8988T (cell line): ENCODE results near the gene POMT1.
A peak's percentile ranks its signal among the peaks of the same experiment; 100 is the strongest.
"Not testable (repeated sequence)": the region's sequence is repeated elsewhere in the genome, so short reads cannot be mapped to it uniquely, and the experiment has no call there.

ENCODE experiments used
- DNase-seq: peaks from one replicate; pipeline ENCODE4 v3.0.0; 2011

Gene POMT1

DNA sequence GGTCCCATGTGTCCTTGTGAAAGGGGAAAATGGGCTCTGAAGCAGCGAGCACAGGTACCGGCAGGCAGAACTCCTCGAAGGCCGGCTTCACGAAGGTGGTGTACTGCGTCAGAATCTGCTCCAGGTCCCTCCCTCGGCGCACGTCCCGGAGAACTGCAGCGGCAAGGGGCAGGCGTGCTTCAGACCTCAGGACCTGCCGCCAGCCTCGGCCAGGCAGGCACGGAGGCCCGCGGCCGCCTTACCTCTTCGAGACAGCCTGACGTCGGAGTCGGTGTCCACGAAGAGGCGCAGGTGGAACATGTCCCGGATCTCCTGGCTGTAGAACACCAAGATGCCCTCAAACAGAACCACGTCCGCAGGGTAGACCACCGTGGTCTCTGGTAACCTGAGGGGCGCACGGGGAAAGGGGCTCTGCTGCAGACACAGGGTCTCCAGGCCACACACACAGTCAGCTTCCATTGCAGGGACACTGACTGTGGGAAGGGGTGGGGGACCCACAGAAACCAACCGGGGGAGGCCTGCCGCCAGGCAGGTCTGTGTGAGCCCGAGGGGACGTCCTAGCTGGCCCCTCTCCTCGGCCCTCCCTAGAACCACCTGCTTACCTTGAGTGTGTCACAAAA, 26.3 kb downstream of the POMT1 start:
- no peak for DNase-seq

DNA sequence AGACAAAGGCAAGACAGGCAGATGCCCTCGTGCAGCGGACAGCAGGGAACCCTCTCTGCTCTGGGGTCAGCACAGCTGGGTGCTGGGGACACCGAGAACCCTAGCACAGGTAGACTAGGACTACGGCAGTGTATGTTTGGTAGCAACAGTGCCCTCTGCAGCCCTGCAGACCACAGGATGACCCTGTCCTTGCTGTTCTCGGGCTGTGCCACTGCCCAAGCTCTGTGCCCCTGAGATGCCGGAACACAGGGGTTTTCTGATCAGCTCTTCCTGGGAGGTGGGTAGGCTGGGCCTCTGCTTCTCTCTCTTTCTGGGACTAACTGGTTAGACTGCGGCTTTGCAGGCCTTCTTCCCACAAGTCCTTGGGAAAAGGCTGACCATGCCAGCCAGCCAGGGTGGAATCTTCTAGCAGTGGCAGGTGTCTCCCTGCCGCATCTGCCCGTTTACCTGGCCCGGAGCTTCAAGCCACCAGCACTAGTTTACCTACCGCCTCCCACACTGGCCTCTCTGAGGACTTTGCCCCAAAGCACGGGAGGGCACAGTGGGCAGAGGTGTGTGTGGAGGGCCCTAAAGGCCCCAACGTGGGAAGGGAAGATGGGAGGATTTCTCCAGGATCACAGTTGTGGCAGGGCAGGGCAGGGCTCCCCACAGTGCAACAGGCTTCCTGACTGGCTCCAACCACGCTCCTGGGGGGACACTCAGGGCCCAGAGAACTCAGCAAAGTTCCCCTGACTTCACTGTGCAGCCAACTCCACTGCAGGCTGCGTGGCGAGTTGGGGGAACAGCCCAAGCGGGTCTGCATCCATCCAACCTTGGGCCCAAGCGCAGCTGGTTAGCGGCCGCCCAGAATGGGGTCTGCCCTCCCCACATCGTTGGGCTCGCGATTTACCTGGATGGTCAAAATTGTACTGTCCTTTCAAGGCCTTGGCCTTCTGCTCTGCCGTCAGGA, 27.2 kb downstream of the POMT1 start:
- no peak for DNase-seq

DNA sequence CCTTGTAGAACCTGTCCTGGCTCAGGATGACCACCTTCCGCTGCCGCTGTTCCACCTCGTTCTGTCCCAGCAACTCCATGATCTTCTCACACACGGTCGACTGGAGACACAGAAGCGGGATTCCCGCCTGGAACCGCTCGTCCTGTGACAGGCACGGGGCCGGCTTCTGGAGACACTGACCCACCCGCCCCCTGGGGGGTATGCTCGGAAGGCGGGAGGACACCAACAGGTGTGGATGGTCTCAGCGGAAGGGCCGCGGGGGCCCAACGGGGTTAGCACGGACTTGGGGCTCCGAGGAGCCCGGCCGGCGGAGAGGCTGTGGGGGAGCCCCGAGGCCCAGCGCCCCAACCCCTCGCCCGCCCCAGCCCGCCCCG, 27.8 kb downstream of the POMT1 start:
- peak; percentile 91 for DNase-seq

DNA sequence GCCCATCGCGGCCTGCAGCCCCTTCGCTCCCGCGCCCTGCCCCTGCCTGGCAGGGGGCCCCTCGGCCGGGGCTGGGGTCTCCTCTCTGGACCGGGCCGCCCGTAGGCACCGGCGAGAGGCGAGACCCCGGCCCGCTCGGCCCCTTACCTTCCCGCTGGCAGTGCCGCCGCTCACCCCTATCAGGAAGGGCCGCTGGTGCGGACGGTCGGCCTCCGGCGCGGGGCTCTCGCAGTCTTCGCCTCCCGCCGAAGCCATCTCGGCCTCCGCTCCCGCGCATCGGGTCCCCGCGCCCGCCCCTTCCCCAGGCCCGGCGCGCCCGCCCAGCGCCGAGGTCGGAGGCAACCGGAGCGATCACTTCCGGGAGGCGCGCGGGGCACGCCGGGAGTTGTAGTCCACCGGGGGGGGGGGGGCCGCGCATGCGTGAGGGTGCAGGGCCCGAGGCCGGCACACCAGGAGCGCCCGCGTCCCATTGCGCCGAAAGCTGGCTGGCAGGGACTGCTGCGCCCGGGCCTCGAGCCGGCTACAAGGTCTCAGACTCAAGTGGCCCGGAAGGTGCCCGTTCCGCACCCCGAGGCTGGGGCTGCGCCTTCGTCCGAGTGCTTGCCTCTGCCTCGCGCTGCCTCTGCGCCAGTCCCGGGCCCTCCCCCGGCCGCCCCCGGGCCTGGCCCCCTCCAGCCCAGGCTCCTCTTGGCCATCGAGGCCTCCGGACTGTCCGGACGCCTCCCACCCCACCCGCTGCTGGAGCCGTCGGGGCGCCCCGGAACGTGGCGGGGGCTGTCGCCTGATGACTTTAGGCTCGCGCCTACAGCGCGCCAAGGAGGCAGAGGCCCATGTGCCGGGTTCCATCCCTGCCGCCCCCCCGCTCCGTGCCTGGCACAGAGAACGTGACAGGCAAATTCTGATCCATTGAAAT, 28.5 kb downstream of the POMT1 start, which contains the start of gene UCK1:
TSS of gene UCK1 (minus strand) at position 344 of the 913 bp plus-strand sequence. CDS start at position 255, 89 bp downstream.
- peak; percentile 97 for DNase-seq

DNA sequence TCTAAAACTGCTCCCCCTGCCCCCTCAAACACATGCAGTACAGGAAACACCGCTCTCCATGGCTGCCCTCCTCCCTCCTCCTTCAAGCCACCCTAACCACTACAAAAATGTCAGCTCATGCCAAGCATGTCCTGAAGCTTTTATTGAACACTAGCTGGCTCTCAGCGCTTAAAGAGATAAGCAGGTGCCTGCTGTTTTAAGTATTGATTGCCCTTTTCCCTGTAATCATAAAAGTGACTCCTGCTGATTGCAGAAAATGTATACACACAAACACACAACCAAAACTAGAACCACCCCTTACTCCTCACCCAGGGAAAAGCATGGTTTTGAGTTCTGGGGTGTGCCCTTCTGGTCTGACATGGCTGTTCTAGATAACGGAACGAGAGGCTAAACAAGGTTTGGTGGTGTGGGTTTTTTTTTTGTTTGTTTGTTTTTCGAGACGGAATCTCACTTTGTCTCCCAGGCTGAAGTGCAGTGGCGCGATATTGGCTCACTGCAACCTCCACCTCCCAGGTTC, 32.1 kb downstream of the POMT1 start:
- peak; percentile 4 for DNase-seq

DNA sequence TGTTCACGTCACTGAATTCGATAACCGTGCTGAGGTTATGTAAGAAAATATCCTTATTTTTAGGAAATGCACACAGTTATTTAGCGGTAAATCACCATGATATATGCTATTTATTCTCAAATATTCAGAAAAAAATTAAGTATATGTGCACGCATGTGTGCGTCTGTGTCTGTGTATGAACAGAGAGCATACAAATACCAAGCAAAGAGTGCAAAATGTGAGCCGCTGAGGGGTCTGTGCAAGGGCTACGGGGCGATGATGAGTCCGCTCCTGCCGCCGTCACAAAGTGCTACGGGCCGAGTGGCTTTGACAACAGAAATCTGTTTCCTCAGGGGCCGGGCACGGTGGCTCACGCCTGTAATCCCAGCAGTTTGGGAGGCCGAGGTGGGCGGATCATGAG, 35.2 kb downstream of the POMT1 start:
- no peak for DNase-seq

DNA sequence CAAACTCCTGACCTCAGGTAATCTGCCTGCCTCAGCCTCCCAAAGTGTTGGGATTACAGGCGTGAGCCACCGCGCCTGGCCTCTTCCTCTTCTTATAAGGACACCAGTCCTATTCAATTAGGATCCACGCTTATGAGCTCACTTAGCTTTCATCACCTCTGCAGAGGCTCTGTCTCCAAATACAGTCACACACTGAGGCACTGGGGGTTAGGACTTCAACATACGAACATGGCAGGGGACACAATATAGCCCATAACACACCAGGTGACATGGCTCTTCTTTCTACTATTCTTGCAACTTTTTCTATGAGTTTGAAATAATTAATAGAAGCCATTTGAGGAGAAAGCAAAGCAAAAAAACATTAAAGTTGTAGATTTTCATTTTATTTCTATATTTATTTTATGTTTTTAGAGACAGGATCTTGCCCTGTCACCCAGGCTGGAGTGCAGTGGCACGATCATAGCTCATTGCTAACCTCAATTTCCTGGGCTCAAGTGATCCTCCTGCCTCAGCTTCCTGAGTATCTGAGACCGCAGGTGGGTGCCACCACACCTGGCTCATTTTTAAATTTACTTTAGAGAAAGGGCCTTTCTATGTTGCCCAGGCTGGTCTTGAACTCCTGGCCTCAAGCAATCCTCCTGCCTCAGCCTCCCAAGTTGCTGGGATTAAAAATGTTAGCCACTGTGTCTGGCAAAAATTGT, 36.7 kb downstream of the POMT1 start:
- no peak for DNase-seq

DNA sequence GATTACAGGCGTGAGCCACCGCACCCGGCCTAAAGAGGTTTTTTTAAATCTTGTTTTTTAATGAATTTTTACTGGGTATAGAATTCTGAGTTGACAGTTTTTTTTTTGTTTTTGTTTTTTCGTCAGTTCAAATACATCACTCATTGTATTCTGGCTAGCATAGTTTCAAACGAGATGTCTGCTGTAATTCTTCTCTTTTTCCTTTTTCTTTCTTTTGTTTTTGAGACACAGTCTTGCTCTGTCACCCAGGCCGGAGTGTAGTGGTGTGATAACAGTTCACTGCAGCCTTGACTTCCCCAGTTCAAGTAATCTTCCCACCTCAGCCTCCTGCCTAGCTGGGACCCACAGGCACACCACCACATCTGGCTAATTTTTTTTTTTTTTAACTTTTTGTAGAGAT, 40.4 kb downstream of the POMT1 start:
- DNase-seq = no peak

DNA sequence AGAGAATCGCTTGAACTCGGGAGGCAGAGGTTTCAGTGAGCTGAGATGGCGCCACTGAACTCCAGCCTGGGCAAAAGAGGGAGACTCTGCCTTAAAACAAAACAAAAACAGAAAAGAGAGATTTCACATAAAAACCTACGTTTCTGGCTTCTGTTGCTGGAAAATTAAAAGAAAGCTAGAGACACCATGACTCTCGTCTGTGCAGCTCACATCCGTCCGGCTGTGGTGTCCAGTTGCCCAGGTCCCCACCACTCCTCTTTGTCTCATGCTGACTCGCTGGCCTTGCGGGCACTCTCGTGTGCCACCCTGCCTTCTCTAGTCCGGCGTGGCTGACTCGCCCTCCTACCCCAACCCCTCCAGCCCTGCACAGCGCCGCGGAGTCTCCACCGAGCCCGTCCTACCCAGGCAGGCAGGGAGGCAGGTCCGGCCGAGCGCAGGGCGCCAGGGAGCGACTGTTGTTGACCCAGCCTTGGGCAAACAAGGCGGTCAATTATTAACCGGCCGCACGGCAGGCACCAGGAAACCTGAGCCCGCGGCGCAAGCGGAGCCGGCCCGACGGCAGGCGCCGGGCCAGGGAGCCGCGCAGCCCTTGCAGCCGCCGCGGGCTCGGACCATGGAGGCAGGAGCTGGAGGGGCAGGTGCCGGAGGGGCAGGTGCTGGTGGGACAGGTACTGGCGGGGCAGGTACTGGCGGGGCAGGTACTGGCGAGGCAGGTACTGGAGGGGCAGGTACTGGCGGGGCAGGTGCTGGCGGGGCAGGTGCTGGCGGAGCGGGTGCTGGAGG, 42.5 kb downstream of the POMT1 start, which contains the start of gene PRRT1B:
TSS of gene PRRT1B (plus strand) at position 521 of the 783 bp plus-strand sequence. CDS start at position 614, 93 bp downstream.
- no peak for DNase-seq

DNA sequence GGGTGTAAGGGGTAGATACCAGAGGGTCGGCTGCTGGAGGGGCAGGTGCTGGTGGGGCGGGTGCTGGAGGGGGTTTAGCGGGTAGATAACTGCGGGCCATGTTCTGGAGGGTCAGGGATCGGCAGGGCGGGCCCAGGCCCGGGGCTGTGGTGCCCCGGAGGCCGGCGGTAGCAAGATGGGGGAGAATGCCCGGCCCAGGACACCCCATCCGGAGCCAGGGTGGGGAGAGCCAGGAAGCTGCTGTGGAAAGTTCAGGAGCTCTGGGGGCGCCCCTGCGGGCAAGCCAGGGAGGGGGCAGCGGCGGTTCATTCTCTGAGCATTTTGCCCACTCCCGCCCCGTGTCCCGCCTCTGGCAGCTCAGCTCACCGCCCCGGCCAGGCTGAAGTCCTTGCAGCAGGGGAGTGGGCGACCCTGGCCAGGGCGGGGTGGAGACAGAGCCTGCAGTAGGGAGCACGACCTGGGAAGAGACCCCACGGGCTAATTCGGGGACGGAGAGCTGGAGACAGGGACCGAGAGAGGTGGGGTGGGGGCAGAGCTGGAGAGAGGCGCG, 43.1 kb downstream of the POMT1 start:
- no peak for DNase-seq

DNA sequence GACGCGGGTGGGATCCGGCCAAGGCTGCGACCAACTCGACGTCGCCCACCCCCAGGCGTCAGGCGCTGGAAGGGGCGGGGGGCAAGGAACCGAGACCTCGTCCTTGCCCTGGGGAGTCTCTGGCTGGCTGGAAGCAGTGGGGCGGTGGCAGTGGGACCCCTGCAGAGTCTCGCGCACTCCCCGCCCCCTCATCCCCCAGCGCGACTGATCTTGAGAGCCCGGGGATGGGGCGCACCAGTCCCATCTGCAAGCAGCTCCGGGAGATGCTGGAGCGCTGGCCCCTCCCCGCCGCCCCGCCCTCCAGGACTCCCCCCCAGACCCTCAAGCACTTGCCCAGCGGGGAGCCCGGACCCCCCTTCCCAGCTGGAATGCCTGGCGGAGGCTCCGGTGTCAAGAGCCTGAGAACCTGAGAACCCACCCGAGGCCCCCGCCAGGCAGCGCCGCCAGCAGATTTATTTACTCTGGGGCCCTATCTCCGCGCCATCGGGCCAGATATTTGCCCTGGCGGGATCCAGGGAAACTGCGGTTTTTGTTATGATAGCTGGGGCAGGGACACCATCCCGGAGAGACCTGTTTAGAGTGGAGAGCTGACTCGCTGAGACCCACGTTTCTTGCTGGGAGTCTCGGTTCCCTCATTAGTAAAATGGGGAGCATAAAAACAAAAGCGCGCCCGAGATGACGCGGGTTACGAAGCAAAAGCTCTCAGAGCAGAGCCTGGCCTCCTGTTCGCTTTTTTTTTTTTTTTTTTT, 43.8 kb downstream of the POMT1 start:
- DNase-seq = peak; percentile 79

DNA sequence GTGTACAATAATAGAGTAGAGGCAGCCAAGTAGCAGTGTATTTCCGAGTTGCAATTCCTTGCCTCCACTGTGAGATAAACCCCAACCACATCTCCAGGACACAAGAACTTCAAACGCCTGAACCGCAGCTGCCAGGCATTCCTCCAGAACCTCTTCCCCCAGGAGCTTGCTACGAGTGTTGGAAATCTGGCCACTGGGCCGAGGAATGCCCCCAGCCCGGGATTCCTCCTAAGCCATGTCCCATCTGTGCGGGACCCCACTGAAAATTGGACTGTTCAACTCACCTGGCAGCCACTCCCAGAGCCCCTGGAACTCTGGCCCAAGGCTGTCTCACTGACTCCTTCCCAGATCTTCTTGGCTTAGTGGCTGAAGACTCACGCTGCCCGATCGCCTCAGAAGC, 46.5 kb downstream of the POMT1 start:
- not testable (repeated sequence) for DNase-seq

DNA sequence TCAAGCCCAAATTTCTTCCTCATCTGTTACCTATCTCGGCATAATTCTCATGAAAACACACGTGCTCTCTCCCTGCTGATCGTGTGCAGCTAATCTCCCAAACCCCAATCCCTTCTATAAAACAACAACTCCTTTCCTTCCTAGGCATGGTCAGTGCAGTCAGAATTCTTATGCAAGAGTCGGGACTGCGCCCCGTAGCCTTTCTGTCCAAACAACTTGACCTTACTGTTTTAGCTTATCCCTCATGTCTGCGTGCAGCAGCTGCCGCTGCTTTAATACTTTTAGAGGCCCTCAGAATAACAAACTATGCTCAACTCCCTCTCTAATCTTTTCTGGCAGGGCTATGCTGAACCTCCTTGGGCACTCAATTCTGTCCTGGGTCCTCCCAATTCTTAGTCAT, 47.7 kb downstream of the POMT1 start:
- DNase-seq = not testable (repeated sequence)

DNA sequence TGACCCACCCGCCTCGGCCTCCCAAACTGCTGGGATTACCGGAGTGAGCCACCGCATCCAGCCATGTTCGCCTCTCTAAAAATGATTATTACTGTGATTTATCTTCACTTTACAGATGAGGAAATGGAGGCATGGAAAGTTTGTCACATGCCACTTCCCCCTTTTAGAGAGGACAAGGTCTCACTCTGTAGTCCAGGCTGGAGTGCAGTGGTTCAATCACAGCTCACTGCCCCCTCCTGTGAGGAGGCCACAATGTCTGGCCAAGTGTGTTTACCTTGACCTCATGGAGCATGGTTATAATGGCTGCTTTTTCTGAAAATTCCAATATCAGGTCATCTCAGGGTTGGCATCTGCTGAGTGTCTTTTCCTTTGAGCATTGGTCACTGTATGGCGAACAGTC, 49.3 kb downstream of the POMT1 start:
- DNase-seq = no peak

DNA sequence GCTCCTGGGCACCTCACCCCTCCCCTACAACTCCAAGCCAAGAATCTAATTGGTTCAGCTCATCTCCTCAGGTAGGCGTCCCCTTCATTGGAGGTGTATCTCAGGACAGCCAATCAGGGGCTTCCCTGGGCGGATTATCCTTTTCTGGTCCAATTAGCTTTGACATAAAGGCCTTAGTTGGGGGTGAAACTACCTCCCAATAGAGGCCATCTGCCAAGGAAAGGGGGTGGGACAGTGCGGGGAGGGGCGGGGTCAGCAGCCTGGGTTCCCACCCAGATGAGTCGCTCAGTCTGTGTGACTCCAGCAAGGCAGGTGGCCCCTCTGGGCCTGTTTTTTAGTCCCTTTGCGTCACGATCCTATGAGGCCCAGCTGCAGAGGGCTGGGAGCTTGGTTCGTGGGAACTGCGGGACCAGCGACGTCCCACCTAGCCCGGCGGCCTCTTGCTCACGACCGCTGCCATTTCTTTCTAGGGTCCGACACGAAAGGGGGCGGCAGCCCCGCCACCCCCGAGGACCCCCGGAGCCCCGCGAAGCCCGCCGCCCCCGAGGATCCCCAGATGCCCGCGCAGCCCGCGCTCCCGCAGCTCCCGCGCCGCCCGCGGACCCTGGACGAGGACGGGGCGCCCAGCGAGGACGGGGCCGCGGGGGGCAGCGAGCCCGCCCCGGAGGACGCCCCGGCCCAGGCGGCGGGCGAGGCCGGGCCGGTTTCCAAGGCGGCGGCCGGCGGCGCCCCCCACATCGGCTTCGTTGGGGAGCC, 51.5 kb downstream of the POMT1 start:
- no peak for DNase-seq

DNA sequence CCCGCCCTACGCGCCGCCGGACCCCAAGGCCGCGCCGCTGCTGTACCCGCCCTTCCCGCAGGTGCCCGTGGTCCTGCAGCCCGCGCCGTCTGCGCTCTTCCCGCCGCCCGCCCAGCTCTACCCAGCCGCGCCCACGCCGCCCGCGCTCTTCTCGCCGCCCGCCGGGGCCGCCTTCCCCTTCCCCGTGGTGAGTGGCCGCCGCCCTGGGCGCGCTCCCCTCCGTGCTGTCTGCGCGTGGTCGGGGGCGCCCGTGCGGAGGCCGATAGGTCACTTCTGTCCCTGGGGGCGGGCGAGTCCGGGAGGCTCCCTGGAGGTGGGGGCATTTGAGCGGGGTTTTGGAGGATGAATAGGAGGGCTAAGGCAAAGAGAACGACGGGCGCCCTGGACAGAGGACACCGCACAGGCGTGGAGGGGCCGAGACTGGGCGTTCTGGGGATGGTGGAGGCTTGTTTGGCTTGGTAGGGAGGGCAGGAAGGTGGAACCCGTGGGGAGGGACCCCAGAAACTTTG, 52.2 kb downstream of the POMT1 start:
- no peak for DNase-seq

DNA sequence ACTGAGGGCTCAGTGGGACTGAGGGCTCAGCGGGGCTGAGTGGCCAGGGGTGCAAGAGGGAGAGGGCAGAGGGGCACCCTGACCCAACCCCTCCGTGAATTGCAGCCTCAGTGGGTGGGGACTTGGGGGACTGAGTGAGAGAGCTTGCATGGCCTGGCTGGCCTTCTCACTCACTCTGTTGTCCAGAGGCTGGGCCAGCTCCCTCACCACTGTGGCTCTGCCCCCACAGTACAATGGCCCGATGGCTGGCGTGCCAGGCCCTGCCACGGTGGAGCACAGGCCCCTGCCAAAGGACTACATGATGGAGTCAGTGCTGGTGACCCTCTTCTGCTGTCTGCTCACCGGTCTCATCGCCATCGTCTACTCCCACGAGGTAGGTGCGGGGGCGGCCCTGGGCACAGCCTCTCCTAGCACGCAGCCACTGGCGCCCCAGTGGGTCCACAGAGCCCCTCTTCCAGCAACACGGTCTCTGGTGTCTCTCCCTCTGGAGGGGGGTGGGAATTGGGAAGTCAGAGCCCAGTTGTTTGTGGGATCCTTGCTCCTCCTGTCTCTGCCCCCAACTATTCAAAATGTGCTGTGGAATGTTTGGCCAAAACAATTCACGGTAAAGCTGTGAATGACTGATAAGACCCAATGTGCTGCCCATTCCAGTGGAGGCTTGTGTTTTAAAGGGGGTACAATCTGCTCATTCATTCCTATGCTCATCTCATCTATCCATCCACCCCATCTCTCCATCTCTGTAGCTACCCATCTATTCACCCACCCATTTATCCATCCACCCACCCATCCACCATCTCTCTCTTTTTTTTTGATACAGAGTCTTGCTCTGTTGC, 53.3 kb downstream of the POMT1 start:
- DNase-seq = no peak

DNA sequence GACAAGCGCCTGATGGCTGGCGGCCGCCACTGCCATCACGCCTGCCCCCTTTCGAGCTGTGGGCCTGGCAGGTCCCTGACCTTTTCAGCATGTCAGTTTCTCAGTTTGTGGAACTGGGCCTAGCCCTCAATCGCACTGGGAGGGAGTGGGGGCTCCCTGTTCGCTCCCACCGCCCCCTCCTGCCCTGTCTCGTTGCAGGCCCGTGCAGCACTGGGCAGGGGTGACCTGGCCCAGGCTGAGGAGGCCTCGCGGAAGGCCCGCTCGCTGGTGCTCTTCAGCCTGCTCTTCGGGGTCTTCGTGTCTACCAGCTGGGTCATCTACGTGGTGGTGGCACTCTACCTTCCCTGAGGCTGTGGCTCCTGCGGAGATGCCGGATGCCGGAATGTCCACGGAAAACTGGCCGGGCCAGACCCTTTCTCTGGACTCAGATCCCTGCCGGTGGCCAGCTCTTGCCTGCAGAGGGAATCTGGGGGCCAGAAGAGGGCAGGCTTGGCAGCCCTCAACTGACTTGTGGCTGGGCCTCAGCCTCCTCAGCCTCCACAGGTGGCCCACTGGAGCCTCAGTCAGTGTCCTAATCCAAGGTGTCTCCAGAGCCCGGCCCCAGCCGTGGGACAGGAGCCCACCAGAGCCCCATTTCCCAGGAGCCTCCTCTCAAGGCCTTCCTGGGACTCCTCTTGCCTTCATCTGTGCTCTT, 55.3 kb downstream of the POMT1 start:
- no peak for DNase-seq
